ENCODE data around the gene SLC13A3. TPM values are rescaled to one million over a fixed set of nuclear protein-coding genes. Genes with fewer than 3 reads are reported as not detected.

SLC13A3 gene, protein sequence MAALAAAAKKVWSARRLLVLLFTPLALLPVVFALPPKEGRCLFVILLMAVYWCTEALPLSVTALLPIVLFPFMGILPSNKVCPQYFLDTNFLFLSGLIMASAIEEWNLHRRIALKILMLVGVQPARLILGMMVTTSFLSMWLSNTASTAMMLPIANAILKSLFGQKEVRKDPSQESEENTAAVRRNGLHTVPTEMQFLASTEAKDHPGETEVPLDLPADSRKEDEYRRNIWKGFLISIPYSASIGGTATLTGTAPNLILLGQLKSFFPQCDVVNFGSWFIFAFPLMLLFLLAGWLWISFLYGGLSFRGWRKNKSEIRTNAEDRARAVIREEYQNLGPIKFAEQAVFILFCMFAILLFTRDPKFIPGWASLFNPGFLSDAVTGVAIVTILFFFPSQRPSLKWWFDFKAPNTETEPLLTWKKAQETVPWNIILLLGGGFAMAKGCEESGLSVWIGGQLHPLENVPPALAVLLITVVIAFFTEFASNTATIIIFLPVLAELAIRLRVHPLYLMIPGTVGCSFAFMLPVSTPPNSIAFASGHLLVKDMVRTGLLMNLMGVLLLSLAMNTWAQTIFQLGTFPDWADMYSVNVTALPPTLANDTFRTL
- total RNA-seq (0.09 and 0.40 TPM in 2 replicates), polyA plus RNA-seq (0.11 and 0.37 TPM in 2 replicates), polyA minus RNA-seq (0.51 and 1.2 TPM in 2 replicates), Bru-seq, nascent RNA (percentile 25 among the genes with signal in this experiment), BruChase-seq, experiment 1, labeled RNA remaining after a 6-hour chase (percentile 35 among the genes with signal in this experiment), BruChase-seq, experiment 2, labeled RNA remaining after a 2-hour chase (percentile 32 among the genes with signal in this experiment)
- polyA plus RNA-seq (2011; cell fraction: cytosol; rRNA removed) = 0.37 and 0.39 TPM in 2 replicates
- 0.59 and 0.99 TPM in 2 replicates for polyA plus RNA-seq (2011; cell fraction: nucleus; rRNA removed)
- 0.92 and 1.5 TPM in 2 replicates for polyA plus RNA-seq (2012)
- polyA minus RNA-seq (2011; cell fraction: cytosol; rRNA and poly(A)+ RNA removed) = not detected
- 0.67 and 0.82 TPM in 2 replicates for polyA minus RNA-seq (2011; cell fraction: nucleus; rRNA and poly(A)+ RNA removed)
- long read RNA-seq = 0 reads

- H3K27ac ChIP-seq (ENCODE audit: insufficient read depth, low read depth, low read length) = no peak within 1 kb of the TSS
- H3K9ac ChIP-seq (replicated peaks; ENCODE audit: extremely low read depth, insufficient read depth, low read length) = no peak within 1 kb of the TSS
- intact Hi-C loops (cut with micrococcal nuclease) (no loop called here), dilution Hi-C loops (cut with MboI; ENCODE audit: extremely low pct_ligation_motif_present, low sequenced_read_pairs) (no loop called here)
- no peaks in the 10 kb centered on the region for H3K9me3 ChIP-seq (replicated peaks; ENCODE audit: control insufficient read depth, insufficient read depth, low read length)
- H3K4me2 ChIP-seq (ENCODE audit: insufficient read depth, low read length) = no peak within 1 kb of the TSS
- H3K9me1 ChIP-seq (replicated peaks; ENCODE audit: control insufficient read depth, extremely low read depth, insufficient read depth, low read length) = no peaks in the 10 kb centered on the region
- BruUV-seq (replicated peaks) = no TSS peak
- ChIA-PET POLR2A (no interaction called here), CTCF (no interaction called here)
- H3K79me2 ChIP-seq (ENCODE audit: control insufficient read depth, insufficient read depth, low read length) = no peaks in the 10 kb centered on the region
- H4K20me1 ChIP-seq (replicated peaks; ENCODE audit: control insufficient read depth, extremely low read depth, insufficient read depth, low read length) = no peaks in the 10 kb centered on the region
- H3K27me3 ChIP-seq (ENCODE audit: control insufficient read depth in 2 of 2, insufficient read depth in 2 of 2, low read length in 2 of 2) = peaks cover 3 to 16% of the 10 kb centered on the region in 2 experiments
- no peak within 1 kb of the TSS for H2AFZ ChIP-seq (ENCODE audit: low read depth, low read length)
- no peaks in the 10 kb centered on the region for H3K4me1 ChIP-seq (ENCODE audit: control insufficient read depth, extremely low read depth, insufficient read depth, low read length)
- TF ChIP-seq, protein P1, sequence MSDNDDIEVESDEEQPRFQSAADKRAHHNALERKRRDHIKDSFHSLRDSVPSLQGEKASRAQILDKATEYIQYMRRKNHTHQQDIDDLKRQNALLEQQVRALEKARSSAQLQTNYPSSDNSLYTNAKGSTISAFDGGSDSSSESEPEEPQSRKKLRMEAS (IDR thresholded peaks at IDR 0.05; ENCODE audit: insufficient read depth, insufficient read length) = no peak
- TF ChIP-seq FOS (IDR thresholded peaks at IDR 0.05; ENCODE audit: borderline replicate concordance, insufficient read depth, low read length) (no peak), EZH2 (IDR thresholded peaks at IDR 0.05; ENCODE audit: borderline replicate concordance, low read depth, low read length, severe bottlenecking) (no peak), POLR2AphosphoS5 (IDR thresholded peaks at IDR 0.05; ENCODE audit: insufficient read depth, low read depth, low read length) (no peak), JUN (IDR thresholded peaks at IDR 0.05; ENCODE audit: borderline replicate concordance, insufficient read depth, insufficient read length, low read depth) (no peak), MYC (IDR thresholded peaks at IDR 0.05; ENCODE audit: low read depth, low read length) (no peak), CTCF (IDR thresholded peaks at IDR 0.05; ENCODE audit: extremely low read depth in 1 of 2, insufficient read depth in 1 of 2, low read depth in 1 of 2, low read length in 2 of 2) (no peak), POLR2A (IDR thresholded peaks at IDR 0.05; ENCODE audit: low read depth, low read length) (no peak), GATA2 (IDR thresholded peaks at IDR 0.05; ENCODE audit: insufficient read depth, insufficient read length, low read depth, low read length) (no peak)
- H3K36me3 ChIP-seq (ENCODE audit: control insufficient read depth in 2 of 2, extremely low read depth in 1 of 2, insufficient read depth in 2 of 2, low read length in 2 of 2) = no peaks in the 10 kb centered on the region
- no peak for DNase-seq (ENCODE audit: low read depth, low spot score)
- no peak for FAIRE-seq
- H3K4me3 ChIP-seq (replicated peaks in 1 of 3; ENCODE audit: insufficient read depth in 1 of 3, low read depth in 1 of 3, low read length in 3 of 3) = no peak within 1 kb of the TSS
These were observed at the start of gene SLC13A3 for GRCh38 chr20:46651091-46651962. SLC13A3 (minus strand) TSS chr20:46651459; CDS start chr20:46651421, 38 bp downstream.
